ENCODE results near the gene FAT3. TPM values are rescaled to one million over a fixed set of nuclear protein-coding genes. Genes with fewer than 3 reads are reported as not detected.

FAT3 gene
- total and polyA plus RNA-seq, 2 of the 13 experiments (the other 11 are each of a cell fraction or from before 2014, with no cell fraction given): not detected

GRCh38 chr11:92219476-92219875, 5.1 kb upstream of the FAT3 start:
- no peak overlapping the region for H3K4me2 ChIP-seq (ENCODE audit: low read depth, low read length)
- 2% methylated on average over 4 of the region's 4 CpGs for WGBS (ENCODE audit: low lambda C conversion rate)
- H3K79me2 ChIP-seq (ENCODE audit: insufficient read depth, low read length): no peaks in the 10 kb centered on the region
- BruUV-seq (replicated peaks): no TSS peak
- no peak overlapping the region for H2AFZ ChIP-seq (ENCODE audit: low read length)
- no peaks in the 10 kb centered on the region for H3K36me3 ChIP-seq (replicated peaks in 1 of 2; ENCODE audit: control insufficient read depth in 1 of 2, insufficient read depth in 2 of 2, low read length in 2 of 2)
- FAIRE-seq (no peak), ATAC-seq (no peak), DNase-seq (ENCODE audit: low spot score) (no peak)
- no peaks in the 10 kb centered on the region for H3K4me1 ChIP-seq (ENCODE audit: insufficient read depth, low read length)
- no peak overlapping the region for H3K27ac ChIP-seq (ENCODE audit: extremely low read length, insufficient read depth, low read length)
- ChIA-PET CTCF (ENCODE audit: low intra/inter-chr PET ratio, low total read pairs) (no interaction called here), POLR2A (no interaction called here)
- H3K9me3 ChIP-seq (ENCODE audit: low read length): no peaks in the 10 kb centered on the region; the same call in 1 of the 2 replicates
- no peak overlapping the region for H3K4me3 ChIP-seq (replicated peaks in 1 of 3; ENCODE audit: insufficient read depth in 1 of 3, low read depth in 2 of 3, low read length in 3 of 3)
- H3K9ac ChIP-seq (ENCODE audit: insufficient read depth, low read depth, low read length): no peak overlapping the region
- intact Hi-C loops (cut with micrococcal nuclease; ENCODE audit: unreplicated experiment): no loop called here
- no peaks in the 10 kb centered on the region for H4K20me1 ChIP-seq (ENCODE audit: insufficient read depth, low read length)
- peaks cover 3 to 10% of the 10 kb centered on the region in 2 experiments; a peak in 3 of 5 replicates for H3K27me3 ChIP-seq (ENCODE audit: control insufficient read depth in 1 of 2, insufficient read depth in 2 of 2, low read length in 2 of 2)
- in situ Hi-C loops (cut with HindIII; ENCODE audit: extremely low pct_ligation_motif_present, low pct_unique_long_range_greater_than_20kb): no loop called here
- TF ChIP-seq DZIP1 (CRISPR knock-in tag; IDR thresholded peaks at IDR 0.05) (no peak), IKZF5 (CRISPR knock-in tag; IDR thresholded peaks at IDR 0.05) (no peak), SMAD3 (CRISPR knock-in tag; IDR thresholded peaks at IDR 0.05) (no peak), USF2 (IDR thresholded peaks at IDR 0.05; ENCODE audit: low read depth, low read length) (no peak), USF2 (CRISPR knock-in tag; IDR thresholded peaks at IDR 0.05; ENCODE audit: borderline replicate concordance) (no peak), SP4 (CRISPR knock-in tag; IDR thresholded peaks at IDR 0.05) (no peak), TFAP4 (IDR thresholded peaks at IDR 0.05; ENCODE audit: borderline replicate concordance, low read depth) (no peak), MBD4 (IDR thresholded peaks at IDR 0.05; ENCODE audit: borderline replicate concordance, low read length) (no peak), ZNF407 (CRISPR knock-in tag; IDR thresholded peaks at IDR 0.05; ENCODE audit: not compliant biosample characterization) (no peak)
